ENCODE results near the gene MFSD11. TPM values are rescaled to one million over a fixed set of nuclear protein-coding genes. Genes with fewer than 3 reads are reported as not detected.
"Not testable (repeated sequence)": the region's sequence is repeated elsewhere in the genome, so short reads cannot be mapped to it uniquely, and the experiment has no call there.

Gene MFSD11
- total RNA-seq, 2 experiments from 2014 or later, result 25.5 to 29.4 TPM

DNA sequence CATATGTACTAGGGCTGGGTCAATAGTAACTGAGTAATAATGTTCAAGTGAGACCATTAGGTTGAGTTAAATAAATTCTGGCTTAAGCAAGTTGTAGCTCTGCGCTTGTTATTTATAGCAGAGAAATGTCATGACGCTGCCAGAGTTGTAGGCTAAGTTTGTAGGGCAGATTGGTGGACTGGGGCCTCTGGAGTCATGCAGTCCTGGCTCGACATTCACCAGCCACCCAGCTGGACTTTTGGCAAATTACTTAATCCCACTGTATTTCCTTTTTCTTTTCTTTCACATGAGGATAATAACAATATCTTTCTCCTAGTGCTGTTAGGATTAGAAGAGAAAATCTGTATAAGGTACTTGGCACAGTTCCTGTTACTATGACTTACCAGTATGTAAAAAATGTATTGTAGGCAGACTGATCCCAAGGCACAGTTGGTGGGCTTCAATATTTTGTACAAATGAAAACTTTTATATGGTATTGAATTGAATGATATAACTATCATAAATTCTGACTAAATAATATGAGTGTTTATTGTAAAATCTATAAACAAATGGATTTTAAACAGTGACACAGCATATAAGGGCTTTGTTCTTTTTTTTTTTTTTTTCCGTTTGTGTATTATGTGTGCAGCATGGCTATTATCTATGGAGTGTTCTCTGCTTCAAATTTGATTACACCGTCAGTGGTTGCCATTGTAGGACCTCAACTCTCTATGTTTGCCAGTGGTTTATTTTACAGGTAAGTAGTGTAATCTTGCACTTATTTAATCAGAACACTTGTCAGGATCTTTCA is 2.6 kb downstream of the MFSD11 start:
- H3K4me1 ChIP-seq (ENCODE audit: insufficient read depth, low read length), result peaks cover 13% of the 10 kb centered on the region
- Mint-ChIP-seq H3K4me1 (ENCODE audit: low read depth) (peaks cover 28% of the 10 kb centered on the region), H3K9me3 (no peaks in the 10 kb centered on the region), H3K36me3 (ENCODE audit: low read depth) (peaks cover 67% of the 10 kb centered on the region), H3K27ac (no peak overlapping the region), H3K27me3 (no peaks in the 10 kb centered on the region), H3K4me3 (peak overlapping the region; percentile 45)
- ChIA-PET CTCF (no interaction called here), POLR2A (interaction anchor here (6.7 kb wide), 1 partner anchor 14 kb away, joined by 165 read pairs; the partner anchor contains the start of genes JMJD6 and METTL23)
- ATAC-seq (ENCODE audit: poor library complexity) (no peak), DNase-seq (no peak)
- peaks cover 42% of the 10 kb centered on the region for H3K36me3 ChIP-seq (ENCODE audit: insufficient read depth, low read length)
- no peaks in the 10 kb centered on the region for H3K27me3 ChIP-seq (ENCODE audit: control insufficient read depth in 1 of 2, insufficient read depth in 2 of 2, low read length in 2 of 2)
- H3K4me3 ChIP-seq (ENCODE audit: low read length), result no peak overlapping the region
- no peak overlapping the region for H3K27ac ChIP-seq (ENCODE audit: low read depth in 1 of 2, low read length in 2 of 2)
- intact Hi-C loops (cut with DNase I, micrococcal nuclease), result no loop called here
- H3K9me3 ChIP-seq (ENCODE audit: control insufficient read depth in 1 of 2, insufficient read depth in 1 of 2, low read length in 2 of 2), result no peaks in the 10 kb centered on the region
- TF ChIP-seq, protein P1, sequence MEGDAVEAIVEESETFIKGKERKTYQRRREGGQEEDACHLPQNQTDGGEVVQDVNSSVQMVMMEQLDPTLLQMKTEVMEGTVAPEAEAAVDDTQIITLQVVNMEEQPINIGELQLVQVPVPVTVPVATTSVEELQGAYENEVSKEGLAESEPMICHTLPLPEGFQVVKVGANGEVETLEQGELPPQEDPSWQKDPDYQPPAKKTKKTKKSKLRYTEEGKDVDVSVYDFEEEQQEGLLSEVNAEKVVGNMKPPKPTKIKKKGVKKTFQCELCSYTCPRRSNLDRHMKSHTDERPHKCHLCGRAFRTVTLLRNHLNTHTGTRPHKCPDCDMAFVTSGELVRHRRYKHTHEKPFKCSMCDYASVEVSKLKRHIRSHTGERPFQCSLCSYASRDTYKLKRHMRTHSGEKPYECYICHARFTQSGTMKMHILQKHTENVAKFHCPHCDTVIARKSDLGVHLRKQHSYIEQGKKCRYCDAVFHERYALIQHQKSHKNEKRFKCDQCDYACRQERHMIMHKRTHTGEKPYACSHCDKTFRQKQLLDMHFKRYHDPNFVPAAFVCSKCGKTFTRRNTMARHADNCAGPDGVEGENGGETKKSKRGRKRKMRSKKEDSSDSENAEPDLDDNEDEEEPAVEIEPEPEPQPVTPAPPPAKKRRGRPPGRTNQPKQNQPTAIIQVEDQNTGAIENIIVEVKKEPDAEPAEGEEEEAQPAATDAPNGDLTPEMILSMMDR (IDR thresholded peaks at IDR 0.05), result no peak

DNA sequence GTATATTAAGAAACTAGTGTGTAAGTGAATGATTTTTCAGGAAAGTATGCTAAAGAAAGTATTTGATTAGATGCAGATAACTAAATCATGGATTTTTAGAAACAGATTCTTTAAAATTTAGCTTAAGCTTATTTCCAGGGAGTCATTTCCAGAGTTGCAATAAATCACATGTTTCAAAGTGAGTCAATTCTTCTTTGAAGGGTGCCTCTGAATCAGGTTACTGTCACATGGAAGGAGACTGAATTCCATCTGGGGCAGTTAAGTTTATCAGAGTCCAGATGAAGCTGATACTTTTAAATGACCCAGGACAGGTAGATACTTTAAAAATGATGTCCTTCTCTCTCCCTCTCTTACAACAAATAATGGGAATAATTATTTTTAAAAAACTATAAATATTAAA is 5.0 kb downstream of the MFSD11 start:
- Histone ChIP-seq H3K4me1 (ENCODE audit: insufficient read depth, low read length) (peaks cover 13% of the 10 kb centered on the region), H3K27me3 (ENCODE audit: control insufficient read depth in 1 of 2, insufficient read depth in 2 of 2, low read length in 2 of 2) (no peaks in the 10 kb centered on the region), H3K9me3 (ENCODE audit: control insufficient read depth in 1 of 2, insufficient read depth in 1 of 2, low read length in 2 of 2) (no peaks in the 10 kb centered on the region), H3K4me3 (ENCODE audit: low read length) (no peak overlapping the region), H3K27ac (ENCODE audit: low read depth in 1 of 2, low read length in 2 of 2) (no peak overlapping the region), H3K36me3 (ENCODE audit: insufficient read depth, low read length) (peaks cover 49% of the 10 kb centered on the region)
- intact Hi-C loops (cut with DNase I, micrococcal nuclease), result no loop called here
- Mint-ChIP-seq H3K36me3 (ENCODE audit: low read depth) (peaks cover 63% of the 10 kb centered on the region), H3K27me3 (no peaks in the 10 kb centered on the region), H3K4me1 (ENCODE audit: low read depth) (peaks cover 23% of the 10 kb centered on the region), H3K9me3 (no peaks in the 10 kb centered on the region), H3K27ac (no peak overlapping the region), H3K4me3 (no peak overlapping the region)
- CTCF ChIA-PET, result interaction anchor here (0.5 to 0.8 kb wide), 4 partner anchors 15 to 775 kb away, joined by 3 to 5 read pairs (median 4); no protein-coding TSS in a partner anchor
- no peak for DNase-seq
- POLR2A ChIA-PET, result interaction anchor here (1.6 kb wide), 1 partner anchor 16 kb away, joined by 6 read pairs; the partner anchor contains the start of genes JMJD6 and METTL23
- ATAC-seq (ENCODE audit: poor library complexity), result no peak
- TF ChIP-seq, protein P1 (IDR thresholded peaks at IDR 0.05), result no peak

DNA sequence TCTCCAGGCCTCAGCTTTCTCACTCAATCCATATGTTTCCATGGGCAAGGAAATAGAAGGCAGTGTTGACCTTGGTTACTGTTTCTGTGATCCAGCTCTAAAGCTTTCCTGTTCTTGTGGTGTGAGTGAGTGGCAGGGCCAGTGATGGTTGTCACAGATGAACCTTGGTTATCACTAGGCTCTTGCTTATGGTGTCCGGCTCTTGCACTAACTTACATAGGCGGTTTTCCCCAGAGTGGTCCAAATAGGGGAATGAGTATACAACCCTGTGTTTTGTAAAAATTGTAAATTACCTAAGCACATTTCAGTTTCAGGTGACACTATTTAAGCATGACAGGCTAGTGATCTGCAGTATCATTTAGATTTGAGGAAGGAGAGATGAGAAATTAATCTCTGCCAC is 6.8 kb downstream of the MFSD11 start:
- ChIA-PET CTCF (interaction anchor here (0.7 kb wide), 1 partner anchor 28 kb away, joined by 3 read pairs; no protein-coding TSS in a partner anchor), POLR2A (interaction anchor here (1.0 kb wide), 1 partner anchor 9 kb away, joined by 3 read pairs; no protein-coding TSS in a partner anchor)
- H3K4me1 Mint-ChIP-seq (ENCODE audit: low read depth), result peaks cover 10% of the 10 kb centered on the region
- peaks cover 68% of the 10 kb centered on the region for H3K36me3 Mint-ChIP-seq (ENCODE audit: low read depth)
- no peak overlapping the region for H3K4me3 Mint-ChIP-seq
- no peak for ATAC-seq (ENCODE audit: poor library complexity)
- H3K27ac Mint-ChIP-seq, result no peak overlapping the region
- Histone ChIP-seq H3K9me3 (ENCODE audit: control insufficient read depth in 1 of 2, insufficient read depth in 1 of 2, low read length in 2 of 2) (no peaks in the 10 kb centered on the region), H3K36me3 (ENCODE audit: insufficient read depth, low read length) (peaks cover 56% of the 10 kb centered on the region), H3K27me3 (ENCODE audit: control insufficient read depth in 1 of 2, insufficient read depth in 2 of 2, low read length in 2 of 2) (no peaks in the 10 kb centered on the region), H3K4me3 (ENCODE audit: low read length) (no peak overlapping the region), H3K27ac (ENCODE audit: low read depth in 1 of 2, low read length in 2 of 2) (no peak overlapping the region), H3K4me1 (ENCODE audit: insufficient read depth, low read length) (peaks cover under 1% of the 10 kb centered on the region)
- no peak for DNase-seq
- intact Hi-C loops (cut with DNase I, micrococcal nuclease), result no loop called here
- no peaks in the 10 kb centered on the region for H3K27me3 Mint-ChIP-seq
- TF ChIP-seq, protein P1 (IDR thresholded peaks at IDR 0.05), result no peak
- no peaks in the 10 kb centered on the region for H3K9me3 Mint-ChIP-seq

DNA sequence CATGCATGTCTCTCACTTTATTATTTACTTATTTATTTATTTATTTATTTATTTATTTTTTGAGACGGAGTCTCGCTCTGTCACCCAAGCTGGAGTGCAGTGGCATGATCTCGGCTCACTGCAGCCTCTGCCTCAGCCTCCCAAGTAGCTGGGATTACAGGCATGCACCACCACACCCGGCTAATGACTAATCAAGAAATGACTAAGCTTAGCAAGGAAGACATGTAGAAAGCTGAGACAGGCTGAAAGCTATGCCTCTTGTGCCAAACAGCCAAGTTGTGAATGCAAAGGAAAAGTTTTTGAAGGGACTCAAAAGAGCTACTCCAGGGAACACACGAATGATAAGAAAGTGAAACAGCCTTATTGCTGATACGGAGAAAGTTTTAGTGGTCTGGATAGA is 7.9 kb downstream of the MFSD11 start:
- H3K27ac Mint-ChIP-seq; POLR2A ChIA-PET; H3K27ac ChIP-seq (ENCODE audit: low read depth in 1 of 2, low read length in 2 of 2); ATAC-seq (ENCODE audit: poor library complexity); H3K9me3 Mint-ChIP-seq; H3K4me1 ChIP-seq (ENCODE audit: insufficient read depth, low read length); H3K4me3 Mint-ChIP-seq; intact Hi-C loops (cut with DNase I, micrococcal nuclease); H3K27me3 Mint-ChIP-seq; H3K4me3 ChIP-seq (ENCODE audit: low read length); H3K9me3 ChIP-seq (ENCODE audit: control insufficient read depth in 1 of 2, insufficient read depth in 1 of 2, low read length in 2 of 2); H3K4me1 Mint-ChIP-seq (ENCODE audit: low read depth); H3K27me3 ChIP-seq (ENCODE audit: control insufficient read depth in 1 of 2, insufficient read depth in 2 of 2, low read length in 2 of 2); DNase-seq: not testable (repeated sequence)
- H3K36me3 Mint-ChIP-seq (ENCODE audit: low read depth), result peaks cover 71% of the 10 kb centered on the region
- H3K36me3 ChIP-seq (ENCODE audit: insufficient read depth, low read length), result peaks cover 55% of the 10 kb centered on the region
- CTCF ChIA-PET, result interaction anchor here (1.5 kb wide), 1 partner anchor 18 kb away, joined by 5 read pairs; no protein-coding TSS in a partner anchor

All from CD4-positive, alpha-beta T cell (primary cell).